PC-3 (cell line): Measurements from ENCODE around the gene SEL1L2.

ENCODE experiments used
- EZH2 ChIP-seq: fragments of 300-600 bp; sonication (generic); IDR thresholded peaks from one replicate; pipeline ENCODE4 v1.6.1; 2017; ENCODE audit warnings: antibody characterized with exemption, mild to moderate bottlenecking, low read length; ENCODE audit not compliant: unreplicated experiment
- EZH2phosphoT487 ChIP-seq: fragments of 300-600 bp; sonication (generic); IDR thresholded peaks from 2 replicates; pipeline ENCODE4 v1.6.1; 2018; ENCODE audit warnings: mild to moderate bottlenecking, antibody characterized with exemption, low read length, borderline replicate concordance
- TF ChIP-seq, protein P1 (sequence below): fragments of 300-600 bp; sonication (generic); conservative IDR thresholded peaks from 2 replicates; pipeline ENCODE4 v1.5.1; 2017; ENCODE audit warnings: antibody characterized with exemption, low read depth, mild to moderate bottlenecking, low read length

DNA sequence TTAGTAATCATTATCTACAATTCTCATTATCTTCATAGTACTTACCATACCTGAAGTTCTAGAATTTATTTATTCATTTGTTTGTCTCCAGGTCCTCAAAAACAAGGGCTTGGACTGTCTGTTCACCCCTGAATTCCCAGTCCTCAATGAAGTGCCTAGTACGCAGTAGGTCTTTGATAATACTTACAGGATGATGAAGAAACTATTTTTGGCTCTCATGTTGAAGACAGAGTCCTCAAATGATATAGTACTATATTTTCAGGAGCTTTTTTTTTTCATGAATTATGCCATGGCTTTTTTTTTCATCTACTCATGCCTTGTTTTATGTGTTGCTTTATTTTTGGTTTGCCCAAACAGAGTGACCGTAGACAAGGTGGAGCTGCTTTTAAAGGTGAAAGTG, 139.1 kb downstream of the SEL1L2 start:
- TF ChIP-seq EZH2, result no peak
- TF ChIP-seq, protein P1, sequence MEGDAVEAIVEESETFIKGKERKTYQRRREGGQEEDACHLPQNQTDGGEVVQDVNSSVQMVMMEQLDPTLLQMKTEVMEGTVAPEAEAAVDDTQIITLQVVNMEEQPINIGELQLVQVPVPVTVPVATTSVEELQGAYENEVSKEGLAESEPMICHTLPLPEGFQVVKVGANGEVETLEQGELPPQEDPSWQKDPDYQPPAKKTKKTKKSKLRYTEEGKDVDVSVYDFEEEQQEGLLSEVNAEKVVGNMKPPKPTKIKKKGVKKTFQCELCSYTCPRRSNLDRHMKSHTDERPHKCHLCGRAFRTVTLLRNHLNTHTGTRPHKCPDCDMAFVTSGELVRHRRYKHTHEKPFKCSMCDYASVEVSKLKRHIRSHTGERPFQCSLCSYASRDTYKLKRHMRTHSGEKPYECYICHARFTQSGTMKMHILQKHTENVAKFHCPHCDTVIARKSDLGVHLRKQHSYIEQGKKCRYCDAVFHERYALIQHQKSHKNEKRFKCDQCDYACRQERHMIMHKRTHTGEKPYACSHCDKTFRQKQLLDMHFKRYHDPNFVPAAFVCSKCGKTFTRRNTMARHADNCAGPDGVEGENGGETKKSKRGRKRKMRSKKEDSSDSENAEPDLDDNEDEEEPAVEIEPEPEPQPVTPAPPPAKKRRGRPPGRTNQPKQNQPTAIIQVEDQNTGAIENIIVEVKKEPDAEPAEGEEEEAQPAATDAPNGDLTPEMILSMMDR, result no peak
- TF ChIP-seq EZH2phosphoT487, result no peak
